Activated T-cell treated with anti-CD3 and anti-CD28 coated beads for 4 hours (primary cell): Measurements from ENCODE around the gene RACK1.
A peak's percentile ranks its signal among the peaks of the same experiment; 100 is the strongest.
"Not testable (repeated sequence)": the region's sequence is repeated elsewhere in the genome, so short reads cannot be mapped to it uniquely, and the experiment has no call there.

Experiments
- DNase-seq: peaks from one replicate; pipeline ENCODE4 v3.0.0-alpha.2; 2020

RACK1 gene

GRCh38 chr5:181233088-181233800 lies 10.5 kb downstream of the RACK1 start:
- DNase-seq: no peak

GRCh38 chr5:181232593-181232992 lies 11.1 kb downstream of the RACK1 start:
- DNase-seq: no peak

GRCh38 chr5:181231432-181231831 lies 12.3 kb downstream of the RACK1 start:
- DNase-seq: no peak

GRCh38 chr5:181230551-181230950 lies 13.2 kb downstream of the RACK1 start:
- DNase-seq: no peak

GRCh38 chr5:181229996-181230395 lies 13.7 kb downstream of the RACK1 start:
- no peak for DNase-seq

GRCh38 chr5:181224390-181225229 lies 19.1 kb downstream of the RACK1 start:
- no peak for DNase-seq

- no peak for DNase-seq
These were observed 19.8 kb downstream of the RACK1 start for GRCh38 chr5:181223729-181224389.

- DNase-seq: peak; percentile 93
These were observed 20.5 kb downstream of the RACK1 start, which contains the start of gene TRIM41 for GRCh38 chr5:181223058-181223728. Gene TRIM41 (plus strand): TSS chr5:181223281. CDS start chr5:181224000, 719 bp downstream.

- no peak for DNase-seq
These were observed 21.1 kb downstream of the RACK1 start for GRCh38 chr5:181222630-181223057.

GRCh38 chr5:181221792-181222629 lies 21.7 kb downstream of the RACK1 start:
- DNase-seq: peak; percentile 99

GRCh38 chr5:181221105-181221791 lies 22.5 kb downstream of the RACK1 start:
- no peak for DNase-seq

- DNase-seq: no peak
These were observed 23.6 kb downstream of the RACK1 start for GRCh38 chr5:181220178-181220515.

GRCh38 chr5:181219262-181220177 lies 24.2 kb downstream of the RACK1 start:
- DNase-seq: no peak

- DNase-seq: no peak
These were observed 24.9 kb downstream of the RACK1 start for GRCh38 chr5:181218795-181219124.

GRCh38 chr5:181217803-181218062 lies 26.0 kb downstream of the RACK1 start:
- no peak for DNase-seq

- DNase-seq: no peak
These were observed 26.4 kb downstream of the RACK1 start for GRCh38 chr5:181217111-181217802.

- DNase-seq: no peak
These were observed 27.4 kb downstream of the RACK1 start for GRCh38 chr5:181215997-181216989.

GRCh38 chr5:181214249-181214648 lies 29.5 kb downstream of the RACK1 start:
- DNase-seq: not testable (repeated sequence)

GRCh38 chr5:181212934-181213333 lies 30.8 kb downstream of the RACK1 start:
- no peak for DNase-seq
